Motor neuron (in vitro differentiated cells): ENCODE results near the gene MTCH1. TPM values are rescaled to one million over a fixed set of nuclear protein-coding genes. Genes with fewer than 3 reads are reported as not detected.

ENCODE experiments used
- ATAC-seq, 8 experiments: fragments of 200-7000 bp; cut with Tn5 transposase; replicated peaks in 6 of 8; 2 replicates each; pipeline ENCODE4 v1.8.0; 2021; ENCODE audit warnings: mild to moderate bottlenecking in 8 of 8, moderate library complexity in 8 of 8
- H3K27ac ChIP-seq, 2 donors: fragments of 250-450 bp; sonication (Bioruptor Pico); 2 replicates each; pipeline ENCODE4 v1.9.0; 2021; ENCODE audit warnings: antibody characterized with exemption in 2 of 2, mild to moderate bottlenecking in 2 of 2, moderate library complexity in 1 of 2
- H3K4me1 ChIP-seq, 2 donors: fragments of 250-450 bp; sonication (Bioruptor Pico); replicated peaks in 1 of 2; 2 replicates each; pipeline ENCODE4 v1.6.1; 2021; ENCODE audit warnings: antibody characterized with exemption in 2 of 2, mild to moderate bottlenecking in 2 of 2, moderate library complexity in 1 of 2
- H3K4me3 ChIP-seq, 5 donors: fragments of 250-450 bp; sonication (Bioruptor Pico); 2 replicates each; pipeline ENCODE4 v1.9.0; 2021; ENCODE audit warnings: antibody characterized with exemption in 5 of 5, mild to moderate bottlenecking in 5 of 5, moderate library complexity in 4 of 5
- WGBS, 10 experiments: fragments of 450-650 bp; shearing (Covaris generic); methylation state at CpG; one replicate each; pipeline ENCODE4 v1.0.0; 2022; 5-methylcytosine and 5-hydroxymethylcytosine counted together
- in situ Hi-C, 9 experiments: fragments of 400-800 bp; cut with MboI; loops; one replicate each; pipeline ENCODE4 v1.15.0; 2021; ENCODE audit warnings: low sequenced_read_pairs in 9 of 9, low pct_unique_long_range_greater_than_20kb in 2 of 9; ENCODE audit not compliant: unreplicated experiment in 9 of 9
- total RNA-seq, 8 experiments: library from RNA; unstranded; fragments of 300-600 nt; gene quantifications; 2 replicates each; pipeline versions ENCODE4 v1.2.3 to v1.2.4, GENCODE V29; 2022

MTCH1 gene
- total RNA-seq, 8 experiments from 2014 or later, result 84.8 to 271 (median 119) TPM

DNA sequence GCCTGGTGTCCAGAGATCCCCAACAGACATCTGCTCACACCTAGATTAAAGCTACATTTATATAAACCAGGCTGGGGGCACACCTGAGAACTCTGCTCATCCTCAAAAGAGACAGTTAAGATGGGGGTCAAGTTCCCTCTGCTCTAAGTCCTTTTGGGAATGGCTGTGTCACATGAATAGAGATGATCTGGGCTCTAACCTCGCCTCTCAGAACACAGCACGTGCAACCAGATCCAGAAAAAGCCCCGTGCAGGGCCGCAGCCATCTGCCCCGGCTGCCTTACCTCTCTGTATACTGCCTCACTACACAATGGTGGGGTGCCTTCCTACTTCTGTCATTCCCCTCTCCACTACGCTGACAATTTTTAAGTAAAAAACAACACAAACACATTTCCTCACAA lies 5.9 kb downstream of the MTCH1 start:
- Histone ChIP-seq H3K27ac (no peak overlapping the region), H3K4me1 (peaks cover 7 to 14% of the 10 kb centered on the region in 2 donors), H3K4me3 (no peak overlapping the region)
- WGBS, 10 experiments, result 17 to 100% (median 84%) methylated on average over 1 to 4 of the region's 6 CpGs; no CpG with 5 or more reads in 3 of the 10 experiments
- no peak for ATAC-seq
- in situ Hi-C loops, result loop anchor here in 1 of 9 experiments (25.0 kb wide), 1 partner anchor 93 kb away; the partner anchor contains the start of gene C6orf89

DNA sequence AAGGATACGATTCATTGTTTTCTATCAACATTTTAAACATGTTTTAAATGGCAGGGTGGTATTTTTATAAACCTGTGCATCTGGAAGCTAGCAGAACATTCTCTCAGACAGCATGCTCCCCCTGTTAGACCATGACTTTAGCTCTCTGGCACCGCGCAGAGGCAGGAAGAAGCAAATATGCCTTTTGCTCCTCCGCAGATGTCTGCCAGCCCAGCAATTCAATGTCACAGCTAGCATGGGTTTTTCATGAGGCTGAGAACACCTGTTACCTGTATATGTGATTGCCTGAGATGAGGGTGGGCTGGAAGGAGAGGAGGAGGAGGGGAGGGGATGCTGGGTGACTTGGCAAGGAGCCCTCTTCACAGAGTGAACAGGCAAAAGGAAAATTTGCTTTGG lies 6.7 kb downstream of the MTCH1 start:
- in situ Hi-C loops, result loop anchor here in 1 of 9 experiments (25.0 kb wide), 1 partner anchor 92 kb away; the partner anchor contains the start of gene C6orf89
- Histone ChIP-seq H3K4me1 (peaks cover 2 to 10% of the 10 kb centered on the region in 2 donors), H3K27ac (peak overlapping the region in 1 of 2 donors; percentile 12), H3K4me3 (no peak overlapping the region)
- 10 to 100% (median 61%) methylated on average over 1 to 4 of the region's 4 CpGs; no CpG with 5 or more reads in 2 of the 10 experiments for WGBS, 10 experiments
- ATAC-seq, result peak; percentile 34 to 83 (median 72)

DNA sequence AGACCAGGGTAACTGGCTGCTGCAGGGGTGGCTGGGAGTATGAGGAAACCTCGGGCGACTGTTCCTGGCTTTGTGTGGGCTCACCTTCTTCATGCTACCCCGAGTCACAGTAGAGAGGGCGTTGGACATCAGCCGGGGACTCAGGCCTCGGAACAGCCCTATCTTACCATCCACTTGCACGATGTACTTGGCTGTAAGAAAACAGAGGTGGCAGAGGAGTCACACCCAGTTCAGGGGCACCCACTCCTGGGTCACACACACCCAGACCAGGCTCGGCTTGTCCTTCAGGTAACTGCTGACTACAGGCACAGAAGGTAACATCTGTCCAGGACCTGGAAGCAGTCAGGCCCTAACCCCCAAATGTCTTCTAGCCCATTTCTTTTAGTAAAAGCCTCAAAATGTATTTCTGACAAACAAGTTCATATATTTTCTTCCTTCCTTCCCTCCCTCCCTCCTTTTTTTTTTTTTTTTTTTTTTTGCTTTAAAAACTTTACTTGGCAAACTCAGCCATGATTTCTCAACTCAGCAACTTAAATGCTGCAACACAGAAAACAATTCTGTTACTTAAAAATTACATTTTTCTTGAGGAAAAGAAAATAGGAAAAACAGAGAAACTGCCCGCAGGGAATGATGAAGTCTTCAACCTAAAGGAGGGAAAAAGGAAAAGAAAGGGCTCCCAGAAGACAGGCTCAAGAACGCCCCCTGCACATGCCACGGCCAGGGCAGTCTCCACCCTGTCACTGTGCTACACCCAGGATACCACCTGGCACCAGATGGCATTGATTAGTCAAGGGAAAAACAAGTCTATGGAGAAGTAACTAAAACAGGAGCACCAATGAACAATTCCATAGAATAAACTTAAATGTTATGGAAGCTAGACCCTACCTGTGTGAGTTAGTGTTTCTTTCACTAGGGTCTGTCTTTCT lies 7.3 kb downstream of the MTCH1 start:
- in situ Hi-C loops, result loop anchor here in 1 of 9 experiments (25.0 kb wide), 1 partner anchor 91 kb away; the partner anchor contains the start of gene C6orf89
- H3K4me3 ChIP-seq, result no peak overlapping the region
- peaks cover 0 to 7% of the 10 kb centered on the region in 2 donors for H3K4me1 ChIP-seq
- ATAC-seq, result peak in 2 of 8 experiments; percentile 12 to 13
- no peak overlapping the region for H3K27ac ChIP-seq
- WGBS, 10 experiments, result 51 to 100% (median 88%) methylated on average over 1 to 8 of the region's 11 CpGs; no CpG with 5 or more reads in 1 of the 10 experiments

DNA sequence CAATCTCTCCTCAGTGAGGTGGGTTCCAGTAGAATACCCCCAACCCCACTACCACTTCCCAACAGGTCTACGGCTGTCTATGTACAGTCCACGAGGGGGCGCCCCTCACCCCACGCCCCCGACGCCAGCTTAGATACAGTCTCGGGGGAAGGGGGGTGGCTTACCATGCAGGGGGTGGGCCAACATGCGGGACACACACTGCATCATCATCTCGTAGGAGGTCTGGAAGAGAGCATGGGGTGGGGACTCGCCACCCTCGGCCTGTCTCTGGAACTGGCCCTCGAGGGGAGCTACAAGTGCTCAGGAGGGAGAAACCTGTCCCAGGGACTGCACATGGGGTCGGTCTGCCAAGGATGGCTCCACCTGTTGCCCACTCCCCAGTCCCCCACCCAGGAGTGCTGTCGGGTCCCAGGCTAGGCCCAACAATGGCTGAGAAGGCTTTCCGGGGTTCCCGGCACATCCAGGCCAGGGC lies 8.5 kb downstream of the MTCH1 start:
- Histone ChIP-seq H3K4me3 (no peak overlapping the region), H3K27ac (no peak overlapping the region), H3K4me1 (peaks cover 0 to 7% of the 10 kb centered on the region in 2 donors)
- in situ Hi-C loops, result loop anchor here in 1 of 9 experiments (25.0 kb wide), 1 partner anchor 90 kb away; the partner anchor contains the start of gene C6orf89
- WGBS, 10 experiments, result 93% methylated on average over 6 of the region's 16 CpGs; no CpG with 5 or more reads in 9 of the 10 experiments
- no peak for ATAC-seq

DNA sequence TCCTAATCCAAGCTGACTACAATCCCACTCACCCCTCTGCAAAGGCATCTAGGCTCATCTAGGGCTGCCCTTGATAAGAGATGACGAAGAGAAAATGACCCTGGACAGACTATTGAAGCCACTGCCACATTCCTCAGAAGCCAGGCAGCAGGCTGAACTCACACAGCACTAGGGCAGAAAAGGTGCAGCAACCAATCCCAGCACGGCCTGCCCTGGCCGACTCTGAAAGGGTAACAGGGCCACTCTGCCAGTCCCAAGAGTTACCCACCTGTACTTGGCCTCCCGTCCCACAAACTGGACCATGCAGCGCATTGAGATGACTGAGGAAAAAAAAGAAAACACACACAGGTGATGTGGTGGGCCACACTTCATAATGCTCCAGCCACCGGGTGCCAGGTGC lies 9.1 kb downstream of the MTCH1 start:
- Histone ChIP-seq H3K4me1 (peaks cover 0 to 7% of the 10 kb centered on the region in 2 donors), H3K27ac (no peak overlapping the region), H3K4me3 (no peak overlapping the region)
- peak in 1 of 8 experiments; percentile 7 for ATAC-seq
- whole genome bisulfite sequencing, 10 experiments, result 80 to 100% (median 87%) methylated on average over 2 to 5 of the region's 6 CpGs; no CpG with 5 or more reads in 4 of the 10 experiments
- in situ Hi-C loops, result loop anchor here in 1 of 9 experiments (25.0 kb wide), 1 partner anchor 90 kb away; the partner anchor contains the start of gene C6orf89

DNA sequence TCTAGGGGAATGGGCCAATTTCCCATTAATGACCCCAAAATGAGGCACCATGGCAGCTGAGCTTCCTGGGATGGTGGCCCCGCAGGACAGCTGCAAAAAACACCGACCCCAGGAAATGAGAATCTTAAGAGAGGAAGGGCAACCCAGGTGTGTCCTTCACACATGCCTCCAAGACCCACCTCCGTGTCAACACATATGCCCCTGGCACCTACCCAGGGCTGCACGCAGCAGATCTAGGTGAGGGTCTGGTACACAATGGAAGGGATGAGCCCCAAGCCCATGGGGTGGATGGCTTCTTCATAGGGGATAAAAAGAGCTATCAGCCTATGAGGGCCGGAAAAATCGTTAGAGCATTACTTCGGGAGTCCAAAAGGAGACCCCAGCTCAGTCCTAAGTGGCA lies 9.5 kb downstream of the MTCH1 start:
- Histone ChIP-seq H3K4me1 (peaks cover 0 to 7% of the 10 kb centered on the region in 2 donors), H3K27ac (no peak overlapping the region), H3K4me3 (no peak overlapping the region)
- 66 to 100% (median 100%) methylated on average over 2 to 5 of the region's 7 CpGs; no CpG with 5 or more reads in 5 of the 10 experiments for WGBS, 10 experiments
- in situ Hi-C loops, result loop anchor here in 1 of 9 experiments (25.0 kb wide), 1 partner anchor 89 kb away; the partner anchor contains the start of gene C6orf89
- ATAC-seq, result no peak

DNA sequence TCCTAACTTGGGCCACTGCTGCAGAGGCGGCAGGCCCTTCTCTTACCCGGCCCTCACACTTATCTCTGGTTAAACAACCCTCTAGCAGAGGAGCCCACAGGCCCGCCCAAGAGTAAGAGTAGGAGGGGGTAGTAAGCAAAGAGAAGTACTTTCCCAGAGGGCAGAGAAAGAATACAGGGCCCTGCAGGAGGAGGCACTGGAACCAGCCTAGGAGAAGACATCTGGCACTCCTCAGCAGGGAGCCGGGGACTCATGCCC lies 10.1 kb downstream of the MTCH1 start:
- 79 to 100% (median 81%) methylated on average over 1 to 4 of the region's 4 CpGs; no CpG with 5 or more reads in 5 of the 10 experiments for WGBS, 10 experiments
- Histone ChIP-seq H3K27ac (no peak overlapping the region), H3K4me3 (no peak overlapping the region), H3K4me1 (peaks cover 0 to 7% of the 10 kb centered on the region in 2 donors)
- no peak for ATAC-seq
- in situ Hi-C loops, result loop anchor here in 1 of 9 experiments (25.0 kb wide), 1 partner anchor 89 kb away; the partner anchor contains the start of gene C6orf89

DNA sequence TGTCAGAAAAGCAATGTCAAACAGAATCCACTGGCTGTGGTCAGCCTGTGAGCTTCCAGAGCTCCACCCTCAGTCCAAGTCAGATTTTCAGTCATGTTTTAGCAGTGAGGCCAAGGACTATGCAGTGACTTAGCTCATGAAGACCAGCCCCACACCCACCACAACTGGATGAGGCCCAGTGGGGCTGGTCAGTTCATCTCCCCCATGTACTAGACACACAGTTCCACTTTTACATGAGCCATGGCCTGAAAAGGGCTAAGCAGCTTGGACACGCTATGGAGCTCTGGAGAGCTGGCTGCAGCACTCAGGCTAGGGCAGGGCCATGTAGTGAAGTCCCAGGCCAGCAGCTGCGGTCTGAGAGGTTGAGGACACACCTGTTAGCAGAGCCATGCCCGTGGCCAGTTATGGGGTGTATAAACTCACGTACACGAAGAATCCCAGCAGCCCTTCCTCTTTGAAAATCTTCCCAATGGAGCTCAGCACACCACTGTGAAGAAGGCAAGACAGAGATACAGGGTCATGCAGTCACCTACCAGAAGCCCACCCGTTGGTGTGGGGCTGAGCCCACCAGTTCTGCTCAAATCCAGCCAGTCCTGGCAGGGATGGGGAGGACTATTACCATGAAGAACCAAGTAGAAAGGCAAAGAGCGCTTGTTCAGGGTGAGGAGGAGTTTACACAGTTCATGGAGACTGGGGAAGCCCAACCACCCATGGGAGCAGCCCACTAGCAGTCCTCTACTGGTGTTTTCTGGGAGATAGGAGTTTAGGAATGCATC lies 10.6 kb downstream of the MTCH1 start:
- H3K4me1 ChIP-seq, result peaks cover 0 to 7% of the 10 kb centered on the region in 2 donors
- 88 to 100% (median 96%) methylated on average over 2 to 4 of the region's 7 CpGs; no CpG with 5 or more reads in 7 of the 10 experiments for WGBS, 10 experiments
- peak in 1 of 8 experiments; percentile 13 for ATAC-seq
- H3K4me3 ChIP-seq, result no peak overlapping the region
- H3K27ac ChIP-seq, result no peak overlapping the region
- in situ Hi-C loops, result loop anchor here in 1 of 9 experiments (25.0 kb wide), 1 partner anchor 88 kb away; the partner anchor contains the start of gene C6orf89

DNA sequence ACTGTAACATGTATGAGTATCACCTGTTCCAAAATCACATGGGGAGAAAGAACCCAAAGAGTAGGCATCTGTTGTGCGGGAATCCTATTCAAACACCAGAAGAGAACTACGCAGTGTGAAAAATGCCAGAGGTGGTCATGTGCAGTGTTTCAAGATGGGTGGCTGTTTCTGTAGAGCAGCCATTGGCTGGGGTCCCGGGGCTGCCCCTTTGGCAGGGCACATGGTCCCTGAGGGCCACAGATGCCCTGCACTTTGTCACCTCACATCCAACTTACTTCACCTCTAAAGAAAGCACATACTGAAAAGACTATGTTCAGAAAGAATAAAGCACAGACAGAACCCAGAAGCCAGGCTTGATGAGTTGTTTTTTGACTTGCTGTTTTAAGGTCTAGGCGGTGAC lies 12.3 kb downstream of the MTCH1 start:
- Histone ChIP-seq H3K4me1 (no peaks in the 10 kb centered on the region), H3K27ac (no peak overlapping the region), H3K4me3 (no peak overlapping the region)
- in situ Hi-C loops, result no loop called here
- no peak for ATAC-seq
- WGBS, 10 experiments, result 60 to 100% (median 96%) methylated on average over 2 to 4 of the region's 4 CpGs; no CpG with 5 or more reads in 1 of the 10 experiments

DNA sequence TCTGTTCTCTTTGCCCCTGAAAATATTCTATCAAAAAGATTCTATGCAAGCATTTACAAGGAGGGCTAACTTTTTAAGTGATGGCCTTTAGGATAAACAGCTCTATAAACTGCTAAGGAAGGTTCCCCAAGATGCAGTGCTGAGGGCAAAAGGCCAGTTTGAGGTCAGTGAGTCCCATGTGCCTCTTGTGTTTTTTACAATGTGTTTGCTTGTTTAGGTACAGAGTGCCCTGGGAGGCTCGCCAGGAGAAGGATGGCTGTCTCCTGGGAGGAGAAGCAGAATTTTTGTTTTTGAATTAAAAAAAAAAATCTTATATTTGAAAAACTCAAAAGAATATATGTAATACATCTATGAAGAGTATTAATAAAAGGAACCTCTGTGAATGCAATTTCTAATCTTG lies 12.8 kb downstream of the MTCH1 start:
- ATAC-seq, result no peak
- WGBS, 10 experiments, result 80 to 100% (median 100%) methylated on average over 1 of the region's 1 CpG; no CpG with 5 or more reads in 4 of the 10 experiments
- in situ Hi-C loops, result no loop called here
- Histone ChIP-seq H3K4me3 (no peak overlapping the region), H3K27ac (no peak overlapping the region), H3K4me1 (no peaks in the 10 kb centered on the region)

DNA sequence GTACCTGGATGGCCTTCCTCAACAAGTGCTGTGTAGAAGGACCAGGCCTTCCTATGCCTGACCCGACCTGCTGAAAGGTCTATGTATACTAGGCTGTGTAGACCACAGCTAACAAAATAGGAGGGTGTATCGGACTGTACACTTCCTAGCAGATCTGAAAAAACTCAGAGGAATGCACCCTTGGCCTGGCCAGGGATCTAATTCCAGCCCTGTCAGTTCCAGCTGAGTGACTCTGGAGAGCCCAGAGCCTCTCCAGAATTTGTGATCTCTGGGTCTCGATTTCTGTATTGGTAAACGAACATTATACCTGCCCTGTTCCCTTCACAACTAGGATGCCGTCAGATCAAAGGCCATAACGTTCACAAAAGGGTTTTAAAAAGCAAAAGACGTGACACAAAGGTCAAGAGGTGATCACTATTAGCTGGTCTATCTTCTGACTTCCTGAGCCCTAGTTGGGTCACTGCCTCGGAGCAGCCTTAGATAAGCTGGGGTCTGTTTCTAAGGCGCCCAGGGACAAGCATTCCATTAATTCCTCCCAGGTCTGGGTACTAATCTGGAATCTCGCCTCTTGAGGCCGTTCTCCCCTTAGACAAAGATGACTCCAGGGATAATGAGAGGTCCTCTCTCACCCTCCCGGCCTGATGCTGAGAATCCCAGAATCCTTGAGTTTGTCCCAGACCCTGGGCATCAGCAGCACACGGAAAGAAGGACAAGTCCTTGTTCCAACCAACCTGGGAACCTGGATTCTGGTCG lies 13.9 kb downstream of the MTCH1 start:
- in situ Hi-C loops, result no loop called here
- 72 to 97% (median 79%) methylated on average over 1 to 12 of the region's 14 CpGs; no CpG with 5 or more reads in 2 of the 10 experiments for WGBS, 10 experiments
- H3K4me3 ChIP-seq, result no peak overlapping the region
- no peak overlapping the region for H3K27ac ChIP-seq
- H3K4me1 ChIP-seq, result no peaks in the 10 kb centered on the region
- no peak for ATAC-seq
